RCC 7860 (cell line): ENCODE data around the gene TMEM179.
"Not testable (repeated sequence)": the region's sequence is repeated elsewhere in the genome, so short reads cannot be mapped to it uniquely, and the experiment has no call there.

Experiments
- DNase-seq: peaks from one replicate; pipeline ENCODE4 v3.0.0-alpha.2; 2015; ENCODE audit warnings: low spot score
- FAIRE-seq: peaks from 2 replicates; lab custom pipeline; 2012; peaks lifted over from hg19 to GRCh38; lab: Jason Lieb, UNC

The TMEM179 gene

GRCh38 chr14:104638190-104638589 lies 33.6 kb upstream of the TMEM179 start:
- no peak for FAIRE-seq
- no peak for DNase-seq

GRCh38 chr14:104637546-104638003 lies 33.0 kb upstream of the TMEM179 start:
- DNase-seq, result no peak
- no peak for FAIRE-seq

GRCh38 chr14:104636846-104637545 lies 32.4 kb upstream of the TMEM179 start:
- not testable (repeated sequence) for FAIRE-seq, DNase-seq

GRCh38 chr14:104636131-104636530 lies 31.6 kb upstream of the TMEM179 start:
- DNase-seq, result no peak
- FAIRE-seq, result no peak

GRCh38 chr14:104635717-104636116 lies 31.1 kb upstream of the TMEM179 start:
- FAIRE-seq, result no peak
- DNase-seq, result no peak

GRCh38 chr14:104634886-104635570 lies 30.5 kb upstream of the TMEM179 start:
- FAIRE-seq, result no peak

GRCh38 chr14:104634138-104634760 lies 29.7 kb upstream of the TMEM179 start:
- no peak for DNase-seq
- FAIRE-seq, result no peak

More at GRCh38 chr14:104634886-104635570, 30.5 kb upstream of the TMEM179 start:
- DNase-seq, result no peak

GRCh38 chr14:104633276-104634137 lies 28.9 kb upstream of the TMEM179 start:
- no peak for DNase-seq
- FAIRE-seq, result no peak

GRCh38 chr14:104632781-104633180 lies 28.2 kb upstream of the TMEM179 start:
- FAIRE-seq (no peak), DNase-seq (no peak)

- FAIRE-seq (no peak), DNase-seq (no peak)
These were observed 20.4 kb upstream of the TMEM179 start for GRCh38 chr14:104624939-104625338.

- FAIRE-seq, result no peak
- DNase-seq, result no peak
These were observed 9.7 kb upstream of the TMEM179 start for GRCh38 chr14:104614126-104614812.

- no peak for FAIRE-seq
- DNase-seq, result no peak
These were observed 7.3 kb upstream of the TMEM179 start for GRCh38 chr14:104611881-104612280.

- DNase-seq (no peak), FAIRE-seq (no peak)
These were observed 6.3 kb upstream of the TMEM179 start for GRCh38 chr14:104610749-104611310.

- no peak for FAIRE-seq
- no peak for DNase-seq
These were observed 5.1 kb upstream of the TMEM179 start for GRCh38 chr14:104609666-104610065.

GRCh38 chr14:104603711-104604401 lies 716 bp downstream of the TMEM179 start:
- FAIRE-seq (no peak), DNase-seq (no peak)

GRCh38 chr14:104602933-104603325 lies 1.6 kb downstream of the TMEM179 start:
- FAIRE-seq (no peak), DNase-seq (no peak)

GRCh38 chr14:104602315-104602932 lies 2.1 kb downstream of the TMEM179 start:
- FAIRE-seq (no peak), DNase-seq (no peak)

- FAIRE-seq, result no peak
- no peak for DNase-seq
These were observed 2.8 kb downstream of the TMEM179 start for GRCh38 chr14:104601786-104602185.

- DNase-seq, result no peak
- FAIRE-seq, result no peak
These were observed 3.8 kb downstream of the TMEM179 start for GRCh38 chr14:104600805-104601204.
